OCI-LY3 (cell line): ENCODE data around the gene PTPN11.

ENCODE experiments used
- EZH2phosphoT487 ChIP-seq: fragments of 200-600 bp; shearing (Covaris generic); IDR thresholded peaks from 2 replicates; pipeline ENCODE4 v1.6.1; 2018; ENCODE audit warnings: antibody characterized with exemption, mixed run types, low read depth
- TF ChIP-seq, protein P1 (sequence below): fragments of 200-600, 300-600 bp; sonication (generic); IDR thresholded peaks from 2 replicates; pipeline ENCODE4 v1.5.1; 2014; ENCODE audit warnings: antibody characterized with exemption, low read length, low read depth

- TF ChIP-seq, protein P1, sequence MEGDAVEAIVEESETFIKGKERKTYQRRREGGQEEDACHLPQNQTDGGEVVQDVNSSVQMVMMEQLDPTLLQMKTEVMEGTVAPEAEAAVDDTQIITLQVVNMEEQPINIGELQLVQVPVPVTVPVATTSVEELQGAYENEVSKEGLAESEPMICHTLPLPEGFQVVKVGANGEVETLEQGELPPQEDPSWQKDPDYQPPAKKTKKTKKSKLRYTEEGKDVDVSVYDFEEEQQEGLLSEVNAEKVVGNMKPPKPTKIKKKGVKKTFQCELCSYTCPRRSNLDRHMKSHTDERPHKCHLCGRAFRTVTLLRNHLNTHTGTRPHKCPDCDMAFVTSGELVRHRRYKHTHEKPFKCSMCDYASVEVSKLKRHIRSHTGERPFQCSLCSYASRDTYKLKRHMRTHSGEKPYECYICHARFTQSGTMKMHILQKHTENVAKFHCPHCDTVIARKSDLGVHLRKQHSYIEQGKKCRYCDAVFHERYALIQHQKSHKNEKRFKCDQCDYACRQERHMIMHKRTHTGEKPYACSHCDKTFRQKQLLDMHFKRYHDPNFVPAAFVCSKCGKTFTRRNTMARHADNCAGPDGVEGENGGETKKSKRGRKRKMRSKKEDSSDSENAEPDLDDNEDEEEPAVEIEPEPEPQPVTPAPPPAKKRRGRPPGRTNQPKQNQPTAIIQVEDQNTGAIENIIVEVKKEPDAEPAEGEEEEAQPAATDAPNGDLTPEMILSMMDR = no peak
- TF ChIP-seq EZH2phosphoT487 = no peak
Measured at GRCh38 chr12:112406519-112407488, 11.9 kb upstream of the PTPN11 start.
